Stimulated activated CD4-positive, alpha-beta T cell treated with anti-CD3 and anti-CD28 coated beads, Interleukin-12 subunit alpha, Interleukin-12 subunit beta, amount 100 ng/mL, for 48 hours (primary cell): ENCODE data around the gene ANKS1B.

Experiments used
- DNase-seq, 3 donors: peaks; one replicate each; pipeline ENCODE4 v3.0.0-alpha.2; 2020; ENCODE audit warnings: low read depth in 2 of 3, low spot score in 1 of 3

The ANKS1B gene

DNA sequence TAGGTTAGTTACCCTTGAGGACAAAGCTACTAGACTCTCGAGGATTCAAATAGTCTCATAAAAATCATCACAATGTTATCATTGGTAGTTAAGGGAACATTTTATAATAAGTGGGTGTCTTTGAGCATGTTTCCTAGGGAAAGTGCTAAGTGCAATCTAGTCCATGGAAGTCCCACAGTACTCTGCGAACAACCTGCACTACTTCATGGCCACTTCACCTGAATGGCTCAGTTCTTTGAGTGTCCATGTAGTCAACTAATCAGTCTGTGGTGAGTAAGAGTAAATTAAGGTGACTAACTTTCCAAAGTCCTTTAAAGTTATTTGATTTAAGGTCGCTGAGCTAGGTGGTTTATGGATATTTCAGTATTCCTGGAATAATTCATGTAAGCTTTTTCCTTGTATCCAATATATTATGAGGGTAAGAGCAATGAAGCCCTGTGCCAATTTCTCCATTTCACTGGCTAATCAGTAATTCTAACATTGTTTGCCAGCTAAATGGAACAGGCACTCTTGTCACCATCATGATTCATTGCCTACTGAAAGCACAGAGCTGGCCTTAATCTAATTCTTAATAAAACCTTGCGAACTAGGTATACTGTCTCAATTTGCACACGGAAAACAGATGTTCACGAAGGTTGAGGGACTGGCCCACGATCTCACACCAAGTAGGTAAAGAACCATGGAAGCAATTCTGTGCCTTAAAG, 844.6 kb downstream of the ANKS1B start:
- no peak for DNase-seq

DNA sequence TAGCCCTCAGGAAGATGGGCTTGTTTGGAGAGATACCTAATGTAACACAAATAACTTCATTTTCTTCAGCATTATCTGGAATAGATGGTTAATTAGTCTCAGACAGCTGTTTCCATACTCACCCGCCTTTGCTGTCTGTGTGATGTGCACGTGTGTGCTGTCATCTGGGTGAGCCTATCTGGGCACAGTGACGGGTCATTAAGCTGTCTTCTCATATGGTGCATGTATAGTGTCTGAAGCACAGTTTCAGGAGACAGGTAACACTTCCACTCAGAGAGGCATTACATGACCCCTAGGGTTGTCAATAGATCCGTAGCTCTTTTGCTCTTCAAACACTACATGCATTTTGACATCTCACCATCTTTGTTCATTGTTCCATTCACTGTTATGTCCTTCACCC, 846.3 kb downstream of the ANKS1B start:
- DNase-seq = no peak

DNA sequence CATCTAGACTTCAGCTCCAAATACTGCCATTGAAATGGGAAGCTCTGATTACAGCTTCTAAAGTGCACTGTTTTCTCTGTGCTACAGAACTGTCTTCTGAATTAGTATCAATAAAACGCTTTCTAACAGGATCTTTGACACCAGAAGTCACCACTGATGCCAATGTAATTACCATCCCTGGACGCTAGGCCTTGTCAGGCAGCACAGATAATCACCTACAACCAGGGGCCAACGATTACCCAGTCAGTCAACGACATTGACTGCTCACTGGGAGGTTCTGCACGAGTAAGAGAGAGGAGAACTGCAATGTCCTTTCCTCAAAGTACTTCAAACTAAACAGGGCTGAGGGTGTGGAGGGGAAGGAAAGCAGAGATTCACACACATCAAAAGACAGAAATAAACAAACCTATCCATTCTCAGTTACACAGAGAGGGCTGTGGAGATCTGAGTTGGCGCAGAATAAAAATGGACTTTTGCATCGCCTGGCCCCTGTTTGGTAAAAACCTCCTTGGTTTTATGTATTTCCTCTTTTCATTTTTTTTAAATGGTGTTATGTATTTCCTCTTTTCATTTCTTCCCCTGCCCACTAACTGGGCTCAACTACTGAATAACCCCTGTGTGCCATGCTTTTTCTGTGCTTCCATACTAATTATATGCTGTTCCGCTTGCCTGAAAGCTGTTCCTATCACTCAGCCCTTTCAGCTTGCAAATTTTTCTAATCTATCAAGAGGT, 847.4 kb downstream of the ANKS1B start:
- DNase-seq = no peak

DNA sequence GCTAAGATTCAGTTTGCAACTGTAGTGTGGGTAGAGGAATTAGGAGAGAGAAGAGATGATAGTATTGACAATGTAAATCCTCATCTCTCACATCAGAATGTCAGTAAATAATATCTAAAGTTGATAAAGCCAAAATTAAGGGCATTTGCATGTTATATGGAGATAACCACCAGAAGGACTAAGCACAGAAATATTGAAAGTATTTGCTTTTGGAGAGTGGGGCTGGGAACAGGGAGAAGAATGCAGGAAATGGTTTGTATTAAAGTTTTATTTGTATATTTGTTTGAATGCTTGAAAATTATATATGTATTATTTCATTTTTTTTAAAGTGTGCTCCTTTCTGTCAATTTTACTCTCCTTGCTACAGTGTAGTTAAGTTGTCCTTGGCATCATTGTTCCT, 848.2 kb downstream of the ANKS1B start:
- DNase-seq = no peak

DNA sequence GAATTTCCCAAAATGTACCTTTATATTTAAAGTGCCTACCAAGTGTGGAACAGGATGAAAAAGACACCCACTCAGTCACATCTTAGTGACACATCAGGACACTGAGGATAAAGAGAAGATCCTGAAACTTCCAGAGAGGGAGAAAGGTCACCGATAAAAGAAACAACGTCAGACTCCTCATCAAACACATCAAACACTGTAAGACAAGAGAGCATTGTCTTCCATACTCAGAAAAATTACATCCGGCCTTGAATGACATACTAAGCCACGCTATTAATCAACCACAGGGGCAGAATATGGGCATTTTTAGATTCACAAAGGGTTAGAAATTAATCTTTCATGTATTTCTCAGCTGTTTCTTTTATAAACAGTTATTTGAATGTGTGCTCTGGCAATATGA, 849.4 kb downstream of the ANKS1B start:
- DNase-seq = no peak

DNA sequence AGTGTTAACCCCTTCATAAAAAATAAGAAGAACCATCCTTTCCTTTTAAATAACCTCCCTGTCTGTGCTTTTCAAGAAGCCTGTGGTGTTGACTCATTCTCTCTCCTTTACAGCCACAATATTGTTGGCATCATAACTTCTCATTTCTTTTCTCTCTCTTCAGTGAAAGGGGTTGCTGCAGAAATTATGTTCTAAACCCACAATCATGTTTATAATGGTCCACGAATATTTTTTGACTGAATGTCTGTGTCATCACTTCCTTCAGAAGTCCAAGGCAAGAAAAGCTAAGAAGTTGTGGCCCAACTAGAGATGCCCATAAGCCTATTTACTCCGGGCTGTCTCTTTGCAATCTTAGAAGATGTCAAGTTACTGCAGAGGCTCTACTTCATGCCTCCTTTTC, 851.3 kb downstream of the ANKS1B start:
- DNase-seq = no peak

DNA sequence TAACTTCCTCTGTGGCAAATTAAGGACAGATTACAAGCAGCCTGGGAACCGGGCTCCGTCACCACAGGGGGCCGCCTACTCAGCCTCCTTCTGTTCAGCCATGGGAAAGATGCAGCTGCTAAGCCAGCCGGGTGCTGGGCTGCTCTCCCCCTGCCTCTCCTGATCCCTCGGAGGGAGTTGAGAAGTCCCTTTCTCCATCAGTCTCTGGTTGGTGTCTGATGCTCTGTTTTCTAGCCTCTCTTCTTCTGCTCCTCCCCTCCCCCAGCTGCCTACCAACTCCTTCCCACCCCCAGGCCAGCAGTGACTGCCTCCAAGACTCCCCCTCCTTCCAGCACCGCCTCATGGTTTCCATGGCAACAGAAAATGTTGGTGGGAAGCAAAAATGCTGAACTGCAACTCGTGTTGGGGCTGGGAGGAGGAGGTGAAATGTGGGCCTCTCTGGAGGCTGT, 853.0 kb downstream of the ANKS1B start:
- DNase-seq = no peak

DNA sequence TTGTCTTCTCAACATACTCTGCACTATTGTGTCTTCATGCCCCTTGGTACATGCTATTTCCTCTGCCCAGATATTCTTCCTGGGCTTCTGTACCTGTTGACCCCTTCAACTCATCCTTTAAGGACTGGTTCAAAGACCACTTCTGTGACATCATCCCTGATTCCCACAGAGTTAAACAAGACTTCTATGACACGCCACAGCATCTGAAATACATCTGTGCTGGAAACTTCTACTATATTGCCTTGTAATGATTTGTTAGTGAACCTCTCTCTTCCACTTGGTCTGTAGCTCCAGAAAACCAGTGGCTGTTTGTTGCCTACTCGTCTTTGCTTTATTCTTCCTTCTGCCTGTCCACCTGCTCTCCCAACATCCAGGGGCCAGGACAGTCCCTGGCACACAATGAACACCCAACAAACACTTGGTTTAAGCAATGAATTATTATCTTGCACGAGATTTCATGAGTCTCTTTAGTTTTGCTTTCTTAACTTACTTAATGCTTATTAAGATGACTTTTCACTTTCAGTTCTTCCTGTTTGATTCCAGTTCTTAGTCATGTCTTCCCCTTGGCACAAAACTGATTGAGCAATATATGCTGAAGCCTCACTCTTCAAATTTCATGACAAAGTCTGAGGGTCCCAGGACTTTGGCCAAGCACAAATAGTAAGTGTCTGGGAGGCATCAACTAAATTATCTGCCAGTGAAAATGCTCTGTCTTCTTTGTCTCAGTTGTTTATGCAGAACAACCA, 853.8 kb downstream of the ANKS1B start:
- DNase-seq = no peak

DNA sequence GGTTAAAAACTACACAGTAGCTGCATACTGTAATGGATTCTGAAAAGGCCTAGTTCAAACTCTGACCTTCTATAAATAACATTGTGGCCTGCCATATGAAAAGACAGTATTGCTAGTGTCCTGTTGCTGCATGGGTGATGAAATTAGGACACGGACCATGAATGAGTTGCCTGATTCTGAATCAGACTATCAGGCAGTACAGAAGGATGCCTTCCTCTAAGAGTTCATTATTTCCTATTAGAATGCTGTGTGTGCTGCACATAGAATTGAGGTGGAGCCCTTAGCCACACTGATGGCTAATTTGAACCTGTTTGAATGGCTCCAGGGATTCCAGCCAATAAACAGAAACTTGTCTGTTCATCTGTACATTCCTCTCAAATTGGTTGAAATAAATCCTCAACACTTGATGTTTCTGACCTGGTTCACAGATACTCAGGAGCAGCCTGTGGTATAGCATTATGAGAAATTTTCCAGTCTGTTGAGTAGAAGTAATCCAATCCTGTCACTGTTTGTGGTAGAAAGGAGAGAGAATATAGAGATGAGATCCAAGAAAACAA, 856.4 kb downstream of the ANKS1B start:
- no peak for DNase-seq

DNA sequence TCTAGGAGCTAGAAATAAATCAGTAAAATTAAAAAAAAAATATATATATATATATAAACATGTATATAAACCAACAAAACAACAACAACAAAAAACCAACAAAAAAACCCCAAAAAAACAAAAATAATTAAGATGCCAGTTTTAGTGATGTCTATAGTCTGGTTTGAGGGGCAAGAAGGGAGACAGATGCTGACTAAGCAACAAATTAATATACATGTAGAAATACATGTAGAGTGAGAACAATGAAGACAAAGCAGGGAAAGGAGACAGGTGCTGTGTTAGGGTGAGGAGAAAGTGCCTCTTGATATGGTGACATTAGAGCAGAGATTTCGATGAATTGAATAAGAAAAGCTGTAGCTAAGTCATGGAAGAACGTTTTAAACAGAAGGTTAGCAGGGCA, 861.8 kb downstream of the ANKS1B start:
- DNase-seq = no peak

DNA sequence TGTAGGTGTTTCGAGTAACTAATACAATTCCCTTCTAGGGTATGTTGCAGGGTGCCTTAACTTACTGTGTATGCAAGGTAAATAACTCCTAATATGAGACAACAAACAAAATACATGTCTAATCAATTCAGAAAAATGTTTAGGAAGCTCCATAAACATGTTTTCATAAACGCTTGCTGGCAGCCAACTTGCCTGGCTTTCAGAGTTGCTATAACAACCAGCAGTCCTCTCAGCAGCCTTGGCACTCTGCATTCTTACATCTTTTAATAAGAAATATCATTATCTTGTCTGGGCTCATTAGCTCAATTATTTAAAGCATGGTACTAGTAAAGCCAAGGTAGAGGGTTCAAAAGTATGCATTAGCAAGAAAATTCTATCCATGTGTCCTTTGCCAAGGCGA, 862.2 kb downstream of the ANKS1B start:
- no peak for DNase-seq

DNA sequence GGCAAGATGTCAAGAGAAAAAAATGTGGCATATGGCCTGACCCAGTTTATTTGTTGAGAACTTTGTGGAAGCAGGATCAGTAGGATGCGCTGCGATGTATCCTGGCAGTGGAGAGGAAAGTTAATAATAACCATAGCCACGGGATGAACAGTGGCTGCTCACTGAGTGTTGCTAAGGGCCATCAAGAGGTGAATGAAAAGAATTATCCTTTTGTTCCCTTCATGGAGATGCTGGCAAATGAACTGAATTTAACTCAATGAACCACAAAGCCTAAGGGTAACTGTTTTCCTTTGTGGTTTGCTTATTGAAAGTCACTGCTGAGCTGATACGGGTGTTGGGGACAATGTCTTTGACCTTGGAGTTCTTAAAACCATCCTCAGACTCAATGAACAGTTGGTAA, 863.2 kb downstream of the ANKS1B start:
- DNase-seq = no peak

DNA sequence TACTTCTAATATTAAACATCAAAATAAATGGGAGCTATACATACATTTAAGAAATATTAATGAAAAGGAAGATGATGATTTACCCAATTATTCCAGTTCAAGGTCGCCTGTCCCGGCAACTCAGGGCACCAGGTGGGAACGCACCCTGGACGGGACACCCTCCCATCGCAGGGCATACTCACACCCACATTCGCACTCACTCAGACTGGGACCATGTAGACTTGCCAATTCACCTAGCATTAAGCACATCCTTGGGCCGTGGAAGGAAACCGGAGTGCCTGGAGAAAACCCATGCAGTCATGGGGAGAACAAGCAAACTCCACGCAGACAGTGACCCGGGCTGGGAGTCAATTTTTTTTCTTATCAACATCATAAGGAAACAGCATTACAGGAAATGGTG, 864.8 kb downstream of the ANKS1B start:
- no peak for DNase-seq

DNA sequence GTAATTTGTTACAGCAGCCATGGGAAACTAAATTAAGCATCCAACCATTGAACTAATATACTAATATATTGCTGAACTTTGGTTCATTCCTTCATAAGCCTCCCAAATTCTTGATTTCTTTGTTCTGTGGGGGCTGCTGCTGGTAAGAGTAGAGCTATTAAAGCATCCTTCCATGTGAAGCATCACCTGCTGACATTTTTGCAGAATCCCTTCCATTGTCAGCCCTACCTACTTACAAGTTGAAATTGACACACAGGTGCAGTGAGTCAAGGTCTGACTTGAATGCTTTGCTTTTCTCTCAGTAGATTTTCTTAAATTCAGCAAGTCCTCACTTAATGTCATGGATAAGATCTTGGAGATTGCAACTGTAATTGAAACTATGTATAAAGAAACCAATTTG, 865.3 kb downstream of the ANKS1B start:
- no peak for DNase-seq

DNA sequence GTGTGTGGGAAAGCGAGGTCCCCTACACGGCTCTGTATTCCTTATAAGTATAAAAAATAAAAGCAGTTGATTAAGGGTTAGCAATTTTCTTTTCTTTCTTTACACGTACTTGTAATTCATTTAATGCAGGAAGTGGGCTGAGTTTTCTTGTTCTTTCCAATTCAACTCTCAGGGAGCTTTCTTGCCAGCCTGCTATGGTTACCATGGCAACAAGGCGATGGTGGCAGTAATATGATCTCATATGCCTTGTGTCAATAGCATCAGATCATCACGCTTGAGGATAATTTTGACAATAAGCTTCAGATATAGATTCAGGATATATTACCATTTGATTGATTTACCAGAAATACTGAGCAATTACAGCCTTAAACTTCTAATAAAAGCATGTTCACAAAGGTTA, 873.1 kb downstream of the ANKS1B start:
- no peak for DNase-seq

DNA sequence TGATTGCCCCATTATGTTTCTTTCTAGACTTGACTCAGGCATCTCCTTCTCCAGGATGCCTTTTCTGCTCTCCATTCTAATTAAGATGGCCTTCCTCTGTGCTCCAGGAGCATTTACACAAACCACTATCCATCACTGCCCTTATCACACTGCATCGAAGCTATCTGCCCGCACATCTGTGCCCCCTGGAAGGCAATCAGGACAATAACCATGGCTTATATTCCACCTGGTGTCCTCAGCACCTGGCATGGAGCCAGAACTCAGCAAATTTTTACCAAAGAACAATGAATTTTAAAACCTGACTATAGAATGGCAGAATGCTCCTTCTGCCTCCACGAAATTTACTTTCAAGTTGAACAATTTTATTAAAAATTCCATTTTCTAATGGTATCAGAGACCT, 873.9 kb downstream of the ANKS1B start:
- no peak for DNase-seq

DNA sequence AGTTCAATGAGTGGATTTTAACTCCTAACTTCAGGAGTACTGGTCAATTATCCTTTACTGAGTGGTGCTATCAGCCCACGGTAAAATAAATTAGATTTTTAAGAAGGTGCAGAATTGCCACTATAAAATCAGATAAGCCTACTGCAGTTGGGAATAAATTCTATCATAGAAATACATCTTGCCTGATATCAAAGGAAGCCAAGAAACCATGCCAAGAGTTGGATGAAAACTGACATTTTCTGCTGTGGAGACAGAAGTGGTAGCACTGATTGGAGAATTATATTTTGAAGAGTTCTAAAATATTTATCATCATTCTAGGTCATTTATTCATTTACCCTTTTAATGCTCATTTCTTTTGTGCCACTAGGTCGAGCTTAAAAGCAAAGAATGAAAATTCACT, 874.5 kb downstream of the ANKS1B start:
- DNase-seq = no peak

DNA sequence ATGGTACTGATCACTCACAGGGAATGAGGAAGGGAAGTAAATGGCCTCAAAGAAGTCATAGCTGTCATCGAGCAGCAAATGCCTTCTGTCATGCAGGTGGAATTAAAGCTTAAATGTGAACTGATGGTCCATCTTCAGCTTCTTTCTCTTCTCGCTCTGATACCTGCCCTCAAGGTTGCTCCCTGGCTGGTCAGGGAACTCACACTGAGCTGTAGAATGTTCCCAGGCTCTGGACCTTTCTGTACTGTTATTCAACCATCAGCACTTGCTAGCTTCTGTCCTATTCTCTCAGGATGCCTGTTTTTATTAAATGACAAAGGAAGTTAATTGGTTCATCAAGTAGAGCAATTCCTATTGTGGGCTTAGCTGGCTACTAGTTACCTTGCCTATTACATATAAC, 875.8 kb downstream of the ANKS1B start:
- DNase-seq = no peak

DNA sequence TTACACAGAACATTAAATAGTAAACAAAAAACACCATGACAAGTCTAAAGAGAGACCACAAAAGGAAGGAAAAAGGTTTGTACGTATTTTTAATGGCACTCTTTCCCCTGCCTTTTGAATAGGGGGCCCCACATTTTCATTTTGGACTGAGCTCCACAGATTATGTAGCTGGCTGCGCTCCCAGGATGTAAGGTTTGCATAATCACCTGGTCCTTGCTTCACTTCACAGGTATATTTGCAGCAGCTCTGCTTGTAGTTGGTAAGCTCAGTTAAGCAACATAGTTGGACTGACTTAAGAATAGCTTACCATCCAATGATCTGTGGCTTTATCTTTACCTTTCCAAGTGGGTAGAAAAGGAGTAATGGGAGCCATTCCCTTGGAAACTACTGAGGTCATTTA, 885.0 kb downstream of the ANKS1B start:
- DNase-seq = no peak

DNA sequence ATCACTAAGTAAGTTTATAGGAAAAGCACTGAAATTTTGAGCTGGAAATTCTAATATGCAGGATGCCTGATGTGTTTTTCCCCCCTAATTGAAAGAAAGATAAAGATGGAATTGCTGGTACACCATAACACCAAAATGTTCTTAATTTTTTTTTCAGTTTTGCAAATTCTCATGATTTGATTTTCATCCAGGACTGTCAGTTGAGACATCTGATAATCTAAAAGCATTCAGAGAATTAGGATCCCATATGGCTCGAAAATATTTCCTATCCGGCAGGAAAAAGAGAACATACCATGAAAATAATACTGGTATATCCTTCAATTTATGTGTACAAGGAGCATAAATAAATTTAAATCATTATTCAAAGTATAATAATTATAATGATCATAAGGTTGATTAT, 887.6 kb downstream of the ANKS1B start:
- DNase-seq = no peak

DNA sequence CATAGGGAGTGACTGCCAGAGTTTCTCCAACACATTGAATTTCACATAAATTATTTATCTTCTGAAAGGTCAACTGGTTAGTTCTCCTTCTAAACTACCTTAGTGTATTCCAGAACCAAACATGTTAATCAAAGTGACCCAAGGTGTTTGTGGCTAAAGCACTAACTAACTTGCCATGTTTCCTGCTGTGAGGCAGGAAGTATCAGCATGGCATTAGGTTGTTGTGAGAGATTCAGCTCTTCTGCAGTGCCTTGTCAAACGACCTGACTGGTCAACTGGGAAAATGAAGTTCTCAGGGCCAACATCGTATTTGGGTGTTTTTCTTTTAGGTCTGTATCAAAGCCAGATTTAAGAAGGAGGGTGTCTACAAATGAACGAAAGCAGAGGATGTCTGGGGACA, 891.6 kb downstream of the ANKS1B start:
- DNase-seq = no peak
